HG03460 (cell line): ENCODE measurements around the gene ERP27.
A peak's percentile ranks its signal among the peaks of the same experiment; 100 is the strongest.

Source experiments
- ATAC-seq: cut with Tn5 transposase; IDR thresholded peaks from one replicate; pipeline ENCODE4 v1.9.1; 2021; ENCODE audit not compliant: unreplicated experiment

The ERP27 gene

DNA sequence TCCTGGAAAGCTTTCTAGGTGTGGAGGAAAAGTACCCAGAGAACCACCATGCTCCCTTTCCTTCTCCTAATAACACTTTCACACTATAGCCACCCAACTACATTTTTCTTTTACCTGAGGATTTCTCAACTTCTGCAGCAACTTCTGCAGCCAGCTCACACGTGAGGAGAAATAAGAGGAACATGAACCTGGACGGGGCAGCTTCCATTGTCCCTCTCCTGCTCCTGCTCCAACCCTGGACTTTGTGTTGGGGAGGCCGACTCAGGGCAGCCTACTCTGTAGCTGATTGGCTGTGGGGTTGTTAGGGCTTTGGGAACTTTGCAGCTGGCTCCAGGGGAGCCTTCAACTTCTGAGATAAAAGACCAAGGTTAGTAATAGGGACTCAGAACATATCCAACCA is at the start of gene ERP27:
TSS of gene ERP27 (minus strand) at position 237 of the 400 bp plus-strand sequence. CDS start at position 208, 29 bp downstream.
- no peak for ATAC-seq

DNA sequence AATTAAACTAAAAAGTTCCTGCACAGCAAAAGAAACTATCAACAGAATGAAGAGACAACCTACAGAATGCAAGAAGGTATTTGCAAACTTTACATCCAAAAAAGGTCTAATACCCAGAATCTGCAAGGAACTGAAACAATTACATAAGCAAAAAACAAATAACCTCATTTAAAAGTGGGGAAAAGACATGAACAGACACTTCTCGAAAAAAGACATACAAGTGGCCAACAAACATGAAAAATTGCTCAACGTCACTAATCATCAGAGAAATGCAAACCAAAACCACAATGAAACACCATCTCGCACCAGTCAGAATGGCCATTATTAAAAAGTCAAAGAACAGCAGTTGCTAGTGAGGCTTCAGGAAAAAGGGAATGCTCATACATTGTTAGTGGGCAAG is 49.7 kb upstream of the ERP27 start:
- no peak for ATAC-seq

DNA sequence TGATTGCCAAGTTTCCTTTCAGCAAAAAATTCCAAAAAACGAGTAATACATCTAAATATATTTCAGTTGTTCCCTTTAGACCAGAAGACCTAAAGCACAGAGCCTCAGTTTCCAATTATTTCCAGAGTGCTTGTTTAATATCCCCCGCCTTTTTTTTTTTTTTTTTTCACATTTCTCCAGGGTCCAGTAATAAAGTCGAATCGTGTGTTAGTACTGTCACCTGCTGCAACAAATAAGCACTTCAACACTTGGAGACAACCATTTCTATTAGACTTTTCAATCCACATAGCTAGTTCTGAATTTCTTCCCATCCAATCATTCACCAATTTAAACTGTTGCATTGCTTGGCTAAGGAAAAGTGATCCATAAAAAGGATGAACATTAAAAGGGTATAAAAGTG is 48.1 kb upstream of the ERP27 start:
- ATAC-seq: no peak

DNA sequence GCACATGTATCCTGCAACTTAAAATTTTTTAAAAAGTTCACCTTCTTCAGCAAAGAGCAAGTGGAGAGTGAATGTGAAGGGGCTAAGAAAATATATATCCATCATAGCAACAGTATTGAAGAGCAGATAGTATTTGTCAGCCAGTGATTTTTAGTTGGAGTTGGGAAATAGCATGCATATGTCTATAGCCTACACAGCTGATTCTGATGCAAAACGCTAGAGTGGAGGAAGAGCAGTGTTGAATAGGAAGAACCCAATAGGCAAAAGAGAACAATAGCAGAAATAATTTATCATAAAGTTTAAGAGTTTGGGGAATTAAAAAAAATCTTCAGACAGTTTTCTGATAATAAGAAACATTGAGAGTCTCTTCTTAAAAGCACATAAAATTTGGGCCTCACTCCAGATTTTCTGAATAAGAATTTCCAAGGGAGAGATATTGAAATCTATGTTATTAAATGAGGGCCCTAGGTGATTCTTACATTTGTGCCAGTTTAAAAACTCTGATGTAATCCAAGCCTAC is 46.5 kb upstream of the ERP27 start:
- ATAC-seq: no peak

DNA sequence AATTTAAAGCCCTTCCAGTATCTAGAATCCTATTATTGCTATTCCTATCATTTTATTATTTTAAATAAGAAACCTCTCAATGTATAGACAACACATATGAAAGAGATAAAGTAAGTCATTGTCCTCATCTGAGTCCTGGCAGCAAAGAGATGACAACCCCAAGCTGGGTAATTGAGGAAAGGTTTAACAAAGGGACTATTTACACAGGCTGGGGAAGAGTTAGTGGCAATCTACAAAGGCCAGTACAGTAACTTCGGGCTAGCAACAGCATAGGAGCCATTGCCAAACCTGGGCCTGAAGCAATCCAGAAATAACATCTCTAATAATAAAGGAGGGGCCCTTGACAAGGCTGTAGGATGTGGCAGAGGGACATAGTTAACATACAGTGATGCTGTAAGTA is 45.7 kb upstream of the ERP27 start:
- no peak for ATAC-seq

DNA sequence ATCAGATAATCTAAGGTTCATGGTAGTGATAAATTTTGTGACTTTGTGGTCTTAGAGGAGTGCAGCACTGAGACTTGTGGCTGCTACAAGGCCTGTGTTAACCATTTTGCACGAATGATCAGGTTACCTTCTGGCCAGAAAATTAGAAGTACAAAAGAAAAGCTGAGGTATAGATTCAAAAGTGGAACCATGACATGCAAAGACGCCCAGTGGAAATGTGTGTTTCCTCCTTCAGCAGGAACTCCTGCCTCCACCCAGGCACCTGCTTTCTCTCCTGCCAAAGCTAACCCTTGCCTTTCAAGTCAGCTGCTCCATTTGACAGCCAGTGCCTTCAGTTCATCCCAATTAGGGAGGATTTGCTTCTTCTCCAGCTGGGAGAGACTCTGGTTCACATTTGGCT is 44.7 kb upstream of the ERP27 start:
- ATAC-seq: no peak

DNA sequence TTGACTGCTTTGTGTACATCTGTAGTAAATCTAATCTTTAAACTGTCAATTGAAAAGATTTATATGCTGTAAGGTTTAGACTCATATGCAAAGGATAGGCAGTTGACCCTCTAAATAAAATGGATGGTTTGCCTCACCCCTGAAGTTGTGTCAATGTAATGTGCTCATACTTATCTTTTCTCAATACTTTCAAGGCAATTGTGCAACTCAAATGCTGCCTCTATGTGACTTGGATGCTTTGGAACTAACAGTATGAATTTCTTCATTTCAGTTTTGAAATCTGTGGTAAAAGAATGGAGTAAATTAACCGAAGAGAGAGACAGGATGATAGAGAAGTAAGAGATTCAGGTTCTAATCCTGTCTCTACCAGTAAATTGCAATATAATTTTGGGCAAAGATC is 44.2 kb upstream of the ERP27 start:
- ATAC-seq: no peak

DNA sequence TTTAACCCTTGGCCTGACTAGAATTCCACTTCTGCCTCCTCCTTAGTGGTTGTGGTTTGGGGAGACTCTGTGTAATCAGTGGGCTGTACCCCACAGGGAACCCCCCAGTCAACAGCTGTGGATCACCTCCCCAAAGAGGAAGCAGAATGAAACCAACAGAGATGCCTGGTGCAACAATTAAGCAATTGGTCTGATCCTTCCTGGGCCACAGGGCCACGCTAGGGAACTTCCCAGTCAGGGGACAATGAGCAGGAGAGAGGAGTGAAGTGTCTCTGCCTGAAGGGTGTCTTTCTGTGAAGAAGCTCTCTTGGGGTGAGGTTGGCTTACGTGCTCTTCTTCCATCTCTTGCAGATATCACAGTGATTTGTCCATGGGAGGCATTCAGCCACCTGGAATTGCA is 42.7 kb upstream of the ERP27 start:
- peak; percentile 49 for ATAC-seq

DNA sequence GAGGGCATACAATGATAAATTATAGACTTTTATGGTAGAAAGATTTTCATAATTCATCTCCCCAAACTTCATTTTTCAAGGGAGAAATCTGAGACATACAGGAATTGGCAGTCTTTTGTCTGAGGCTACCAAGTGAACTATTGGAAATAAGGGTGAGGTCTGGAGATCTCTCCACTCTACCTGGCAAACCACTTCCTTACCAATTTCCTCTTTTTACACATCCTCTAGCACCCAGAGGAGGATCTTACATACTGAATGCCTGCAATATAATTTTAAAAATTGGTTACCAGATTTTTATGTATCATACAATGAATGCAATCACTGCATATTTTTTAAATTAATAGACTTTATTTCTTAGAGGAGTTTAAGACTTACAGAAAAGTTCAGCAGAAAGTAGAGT is 41.1 kb upstream of the ERP27 start:
- no peak for ATAC-seq

DNA sequence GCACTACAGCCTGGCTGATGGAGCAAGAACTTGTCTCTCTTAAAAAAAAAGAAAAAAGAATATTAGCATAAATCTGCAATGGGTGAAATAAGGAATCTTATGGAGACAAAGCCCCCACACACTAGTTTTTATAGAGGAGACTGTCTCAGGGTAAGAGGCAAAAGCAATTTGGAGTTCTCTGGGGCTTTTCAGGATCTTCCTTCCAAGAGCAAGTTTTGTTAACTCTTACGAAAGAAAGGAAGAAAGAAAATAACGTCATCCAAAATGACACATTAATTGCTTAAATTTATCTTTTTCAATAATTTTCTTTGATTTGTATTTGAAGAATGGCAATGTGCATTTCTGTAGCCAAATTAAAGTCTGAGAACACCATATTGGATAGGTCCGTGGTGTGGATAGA is 38.3 kb upstream of the ERP27 start:
- no peak for ATAC-seq

DNA sequence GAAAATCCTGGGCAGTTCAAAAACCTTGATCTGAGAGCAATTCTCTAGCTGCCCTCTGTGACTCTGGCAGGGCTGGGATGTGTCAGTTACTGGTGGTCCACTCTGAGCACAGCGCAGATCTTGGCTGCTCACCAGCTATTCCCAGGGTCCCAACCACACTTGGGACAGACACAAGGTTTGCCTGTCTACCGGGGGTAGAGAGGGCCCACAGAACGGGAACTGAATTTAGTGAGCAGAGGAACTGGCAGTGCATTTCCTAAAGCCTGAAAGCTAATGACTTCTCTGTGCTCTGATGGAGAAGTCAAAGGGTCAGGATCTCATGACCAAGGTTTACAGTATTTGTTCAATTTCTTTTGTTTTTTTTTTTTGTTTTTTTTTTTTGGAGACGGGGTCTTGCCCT is 37.1 kb upstream of the ERP27 start:
- no peak for ATAC-seq

DNA sequence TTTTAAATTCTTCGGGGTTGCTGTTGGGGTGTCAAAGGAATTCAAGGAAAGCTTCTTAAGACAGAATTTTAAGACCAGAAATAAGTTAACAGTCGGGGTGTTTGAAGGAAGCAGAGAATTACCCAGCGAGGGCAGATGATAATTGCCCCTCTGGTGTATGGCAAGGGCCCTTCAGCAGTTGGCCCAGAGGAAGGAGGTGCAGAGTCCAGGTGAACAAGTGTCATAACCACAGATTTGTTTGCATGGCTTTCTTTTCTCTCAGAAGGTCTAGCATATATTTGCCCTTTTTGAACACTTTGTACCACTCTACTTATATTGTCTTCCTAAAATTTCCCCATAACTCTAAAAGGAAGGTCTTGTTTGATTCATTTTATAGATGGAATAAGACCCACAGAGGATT is 36.3 kb upstream of the ERP27 start:
- ATAC-seq: no peak

DNA sequence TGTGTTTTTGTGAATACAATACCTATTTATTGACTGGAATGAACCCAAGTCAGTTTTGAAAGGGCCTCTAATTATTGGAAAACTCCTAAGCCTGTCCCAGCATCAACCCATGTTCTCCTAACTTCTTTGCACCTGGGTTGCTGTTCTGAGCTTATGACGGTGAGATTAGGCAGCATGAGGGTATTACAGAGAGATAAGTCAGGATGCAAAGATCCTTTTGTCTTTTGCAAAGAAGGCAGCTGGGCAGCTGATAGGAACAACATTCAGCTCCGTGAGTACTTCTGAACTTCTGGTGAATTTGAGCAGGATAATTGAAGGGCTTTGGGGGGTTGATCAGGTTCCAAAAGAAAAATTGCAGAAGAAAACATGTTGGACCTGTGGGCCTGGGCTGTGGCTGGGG is 34.5 kb upstream of the ERP27 start, which contains the start of gene PDE6H:
TSS of gene PDE6H (plus strand) at position 227 of the 400 bp plus-strand sequence. CDS start 4,971 bp downstream, outside the sequence.
- ATAC-seq: no peak

DNA sequence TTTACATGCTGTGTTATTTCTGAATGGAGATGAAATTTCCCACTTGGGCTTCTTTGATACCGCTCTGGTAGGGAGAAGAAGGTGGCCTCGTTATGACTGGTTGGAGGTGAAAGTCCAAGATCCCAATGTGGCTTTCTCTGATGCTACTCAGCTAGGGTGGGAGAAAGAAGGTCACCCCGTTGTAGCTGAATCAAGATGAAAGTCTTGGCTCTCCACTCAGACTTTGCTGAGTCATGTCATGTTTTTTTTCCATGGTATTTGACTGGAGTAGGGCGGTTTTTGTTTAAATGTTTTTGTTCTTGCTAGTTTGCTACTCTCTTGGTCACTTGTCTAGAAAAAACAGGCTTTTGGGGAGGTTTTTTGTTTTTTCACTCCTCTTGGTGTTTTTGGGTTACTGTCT is 32.1 kb upstream of the ERP27 start:
- ATAC-seq: no peak

DNA sequence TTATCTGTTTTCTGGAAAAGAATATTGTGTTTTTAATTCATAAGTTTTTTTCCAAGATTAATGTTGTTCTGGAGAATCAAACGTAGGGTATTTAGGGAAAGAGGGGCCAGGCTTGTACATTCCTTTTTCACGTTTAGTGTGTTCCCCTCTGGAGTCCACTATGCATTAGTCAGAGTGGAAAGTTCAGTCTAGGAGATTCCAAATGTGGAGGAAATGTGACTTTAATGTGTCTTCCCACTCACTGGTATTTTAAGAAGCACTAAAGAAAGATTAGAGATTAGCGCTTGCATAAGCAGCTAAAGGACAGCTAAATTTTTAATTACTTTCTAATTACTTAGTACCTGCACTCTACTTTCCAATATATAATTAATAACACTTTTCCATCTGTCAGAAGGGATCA is 30.1 kb upstream of the ERP27 start:
- ATAC-seq: no peak

DNA sequence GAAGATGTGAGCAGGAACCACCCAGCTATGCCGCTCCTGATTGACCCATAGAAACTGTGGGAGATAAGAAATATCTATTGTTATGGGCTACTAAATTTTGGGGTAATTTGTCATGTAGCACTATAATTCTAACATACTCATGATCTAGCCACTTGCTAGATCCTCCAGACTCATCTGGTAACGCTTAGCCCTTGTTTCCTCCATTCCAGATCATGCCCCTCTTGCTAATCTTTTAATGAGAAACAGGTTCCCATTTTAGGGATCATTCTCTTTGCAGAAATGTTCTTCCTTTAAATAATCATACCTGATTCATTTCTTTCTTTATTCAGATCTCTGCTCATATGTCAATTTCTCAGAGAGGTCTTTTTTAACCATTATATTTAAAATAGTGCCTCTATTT is 26.9 kb upstream of the ERP27 start:
- ATAC-seq: no peak

DNA sequence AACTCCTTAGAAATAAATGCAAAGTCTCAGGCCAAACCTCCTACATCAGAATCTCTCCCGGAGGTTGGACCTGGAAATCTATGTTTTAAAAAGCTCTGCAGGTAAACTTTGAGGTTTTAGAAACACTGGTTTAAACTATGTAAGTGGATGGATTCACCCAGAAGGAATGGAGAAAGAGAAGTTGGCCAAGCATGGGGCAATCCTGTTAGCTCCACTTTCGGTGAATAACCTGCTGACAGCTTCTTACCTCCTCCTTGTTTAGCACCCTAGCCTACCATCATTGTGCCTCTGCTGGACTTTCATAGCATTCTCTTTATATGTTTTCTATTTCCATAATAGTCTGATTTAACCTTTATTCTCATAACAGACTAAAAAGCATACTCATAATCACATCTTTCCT is 26.1 kb upstream of the ERP27 start:
- no peak for ATAC-seq

DNA sequence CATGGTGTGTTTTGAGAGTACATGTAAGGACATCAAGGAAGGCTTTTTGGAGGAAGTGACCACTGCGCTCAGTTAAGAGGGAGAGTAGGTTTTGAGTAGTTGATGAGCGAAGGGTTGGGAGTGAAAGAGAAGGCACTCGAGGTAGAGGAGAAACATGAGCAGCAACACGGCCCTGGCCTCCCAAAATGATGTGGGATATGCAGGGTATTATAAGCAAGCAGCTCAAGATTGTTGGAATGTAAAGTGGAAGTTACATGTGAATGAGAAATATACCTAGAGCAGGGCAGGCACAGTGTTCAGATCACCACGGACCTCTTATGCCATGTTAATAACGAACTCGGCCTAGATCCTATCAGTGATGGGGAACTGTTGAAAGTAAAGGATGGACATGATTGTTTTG is 25.2 kb upstream of the ERP27 start:
- no peak for ATAC-seq

DNA sequence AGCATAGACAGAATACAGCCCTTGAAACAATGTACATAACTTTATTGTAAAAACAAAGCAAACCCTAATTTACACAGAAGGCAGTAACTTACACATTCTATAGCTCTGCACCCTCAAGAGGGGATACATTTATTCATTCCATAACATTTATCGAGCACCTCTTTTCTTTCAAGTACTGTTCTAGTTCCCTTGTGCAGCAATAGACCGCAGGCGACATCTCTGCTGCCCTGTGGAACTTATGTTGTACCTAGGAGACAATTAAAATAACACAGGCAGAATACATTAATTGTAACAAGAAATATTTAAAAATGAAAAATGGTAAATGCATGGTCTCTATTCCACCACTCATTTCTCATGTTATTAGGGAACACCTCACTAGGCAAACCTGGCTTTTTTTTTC is 24.5 kb upstream of the ERP27 start:
- ATAC-seq: no peak

DNA sequence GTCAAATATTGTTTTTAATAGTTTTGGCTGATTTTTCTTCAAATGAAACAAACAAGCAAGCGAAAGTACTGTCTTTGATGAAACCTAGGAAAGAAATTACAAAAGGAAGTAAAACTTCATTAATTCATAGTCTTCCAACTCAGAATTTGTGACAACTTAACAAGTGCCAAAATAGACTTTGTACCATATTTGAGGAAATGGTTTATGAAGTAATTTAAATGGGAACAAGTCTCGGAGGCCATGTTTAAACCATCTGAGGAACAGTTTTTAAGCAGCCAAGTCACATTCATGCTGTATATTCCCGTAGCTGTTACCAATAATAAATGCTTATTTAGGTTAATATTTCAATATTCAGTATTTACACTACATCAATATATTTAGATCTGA is 23.8 kb upstream of the ERP27 start:
- no peak for ATAC-seq

DNA sequence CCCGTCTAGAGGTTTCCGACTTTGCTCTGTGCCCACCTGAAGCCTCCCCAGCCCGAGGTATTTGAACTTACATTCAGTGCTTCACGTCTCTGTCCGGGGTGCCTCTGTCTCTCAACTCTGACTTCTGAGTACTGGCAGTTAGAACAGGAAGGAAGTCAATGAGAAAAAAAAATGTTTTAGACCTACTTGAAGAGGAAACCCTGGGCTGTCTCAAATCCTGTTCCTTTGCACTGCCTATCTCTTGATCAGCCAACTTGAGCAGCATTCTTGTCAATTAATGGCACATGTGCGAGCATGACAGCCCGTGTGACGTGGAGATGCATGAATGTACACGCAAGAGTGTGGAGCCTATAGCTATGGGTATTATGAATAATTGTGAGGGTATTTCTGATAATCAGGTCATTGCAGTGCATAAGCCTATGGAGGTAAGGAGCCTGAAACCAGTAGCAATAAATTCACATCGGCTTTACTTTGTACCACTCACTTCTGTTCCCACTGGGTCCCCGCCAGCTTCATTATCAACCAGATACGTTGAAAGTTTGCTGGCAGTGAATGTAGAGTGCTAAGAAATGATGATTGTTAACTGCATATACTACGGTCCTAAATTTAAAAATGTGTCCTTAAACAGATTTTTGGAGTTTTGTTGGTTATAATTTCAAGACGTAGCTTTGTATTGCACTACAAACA is 23.3 kb upstream of the ERP27 start, which contains the start of gene ARHGDIB:
TSS of gene ARHGDIB (minus strand) at position 136 of the 687 bp plus-strand sequence. CDS start 10,889 bp downstream, outside the sequence.
- ATAC-seq: peak; percentile 66

DNA sequence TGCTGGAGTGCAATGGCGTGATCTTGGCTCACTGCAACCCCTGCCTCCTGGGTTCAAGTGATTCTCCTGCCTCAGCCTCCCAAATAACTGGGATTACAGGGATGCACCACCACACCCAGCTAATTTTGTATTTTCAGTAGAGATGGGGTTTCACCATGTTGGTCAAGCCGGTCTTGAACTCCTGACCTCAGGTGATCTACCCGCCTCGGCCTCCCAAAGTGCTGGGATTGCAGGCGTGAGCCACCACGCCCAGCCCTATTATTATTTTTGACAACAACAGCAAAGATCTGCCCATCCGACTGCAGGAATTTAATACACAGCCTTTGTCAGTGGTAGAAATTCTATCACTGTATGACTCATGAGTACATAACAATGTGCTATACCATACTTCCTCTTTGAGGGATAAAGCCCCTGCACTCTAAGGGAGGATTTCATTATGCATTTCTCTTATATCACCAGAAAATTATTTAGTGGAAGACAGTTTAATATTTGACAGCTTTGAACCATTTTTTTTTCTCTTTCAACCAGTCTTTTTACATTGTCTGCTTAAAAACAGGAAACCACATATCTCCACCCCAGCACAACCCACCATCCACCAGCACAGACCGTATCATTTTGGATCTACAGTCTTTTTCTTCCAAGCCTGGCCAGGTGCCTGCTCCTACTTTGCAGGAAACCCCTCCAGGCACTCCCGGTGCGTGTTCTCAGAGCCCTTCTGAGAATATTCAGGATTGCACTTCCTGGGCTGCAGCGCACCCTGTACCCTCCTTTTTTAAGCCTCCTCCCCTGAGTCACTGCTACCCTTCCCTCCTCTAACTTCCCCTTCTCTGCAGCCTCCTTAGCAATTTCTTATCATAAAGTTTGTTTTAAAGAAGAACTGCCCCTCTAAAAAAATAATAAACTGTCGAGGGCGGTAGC is 22.5 kb upstream of the ERP27 start:
- peak; percentile 34 for ATAC-seq
